ENCODE results near the gene AFDN.
"Not testable (repeated sequence)": the region's sequence is repeated elsewhere in the genome, so short reads cannot be mapped to it uniquely, and the experiment has no call there.

The AFDN gene

DNA sequence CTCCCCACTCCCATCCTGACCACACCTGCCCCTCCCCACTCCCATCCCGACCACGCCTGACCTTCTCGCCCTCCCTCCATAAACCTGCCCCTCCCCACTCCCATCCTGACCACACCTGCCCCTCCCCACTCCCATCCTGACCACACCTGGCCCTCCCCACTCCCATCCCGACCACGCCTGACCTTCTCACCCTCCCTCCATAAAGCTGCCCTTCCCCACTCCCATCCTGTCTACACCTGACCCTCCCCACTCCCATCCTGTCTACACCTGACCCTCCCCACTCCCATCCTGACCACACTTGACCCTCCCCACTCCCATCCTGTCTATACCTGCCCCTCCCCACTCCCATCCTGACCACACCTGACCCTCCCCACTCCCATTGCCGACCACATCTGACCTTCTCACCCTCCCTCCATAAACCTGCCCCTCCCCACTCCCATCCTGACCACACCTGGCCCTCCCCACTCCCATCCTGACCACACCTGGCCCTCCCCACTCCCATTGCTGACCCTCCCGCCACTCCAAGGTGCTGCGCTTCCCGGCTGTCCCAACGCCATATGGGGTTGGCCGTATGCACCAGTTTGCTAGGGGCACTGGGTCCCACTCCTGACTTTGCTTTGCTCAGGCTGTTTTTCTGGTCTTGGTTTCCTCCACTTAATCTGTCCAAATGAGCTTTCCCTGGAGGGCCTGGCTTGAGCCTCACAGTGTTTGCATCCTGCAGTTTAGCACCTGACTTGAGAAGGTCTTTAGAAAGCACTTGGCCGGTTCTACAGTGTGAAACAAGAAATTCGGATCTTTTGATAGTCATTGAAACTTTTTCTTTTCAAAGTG lies 173.7 kb downstream of the AFDN start:
- no peak for DNase-seq (ENCODE audit: low read depth in 3 of 3)

GRCh38 chr6:168001029-168001332 lies 174.3 kb downstream of the AFDN start:
- DNase-seq (ENCODE audit: low read depth in 3 of 3) = no peak

GRCh38 chr6:168001514-168001913 lies 174.8 kb downstream of the AFDN start:
- DNase-seq (ENCODE audit: low read depth in 3 of 3) = not testable (repeated sequence)

GRCh38 chr6:168002804-168003203 lies 176.1 kb downstream of the AFDN start:
- no peak for DNase-seq (ENCODE audit: low read depth in 3 of 3)

- DNase-seq (ENCODE audit: low read depth in 3 of 3) = no peak
Observed at GRCh38 chr6:168004023-168004422, 177.3 kb downstream of the AFDN start.

- no peak for DNase-seq (ENCODE audit: low read depth in 3 of 3)
Observed at GRCh38 chr6:168004945-168005344, 178.2 kb downstream of the AFDN start.

DNA sequence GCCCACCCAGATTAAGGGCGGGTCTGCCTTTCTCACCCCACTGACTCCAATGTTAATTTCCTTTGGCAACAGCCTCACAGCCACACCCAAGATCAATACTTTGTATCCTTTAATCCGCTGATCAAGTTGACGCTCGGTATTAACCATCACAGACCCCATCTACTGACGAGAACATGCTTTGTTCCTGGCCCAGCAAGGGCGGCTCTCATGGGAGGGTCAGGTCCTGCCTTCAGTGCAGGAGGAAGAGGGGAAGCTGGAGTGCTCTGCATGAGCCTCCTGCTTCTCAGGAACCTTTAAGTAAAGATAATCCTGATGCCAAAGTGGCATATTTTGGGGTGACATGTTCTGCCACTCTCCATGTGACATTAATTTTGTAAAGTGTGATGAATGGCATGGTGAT lies 179.1 kb downstream of the AFDN start:
- no peak for DNase-seq (ENCODE audit: low read depth in 3 of 3)

DNA sequence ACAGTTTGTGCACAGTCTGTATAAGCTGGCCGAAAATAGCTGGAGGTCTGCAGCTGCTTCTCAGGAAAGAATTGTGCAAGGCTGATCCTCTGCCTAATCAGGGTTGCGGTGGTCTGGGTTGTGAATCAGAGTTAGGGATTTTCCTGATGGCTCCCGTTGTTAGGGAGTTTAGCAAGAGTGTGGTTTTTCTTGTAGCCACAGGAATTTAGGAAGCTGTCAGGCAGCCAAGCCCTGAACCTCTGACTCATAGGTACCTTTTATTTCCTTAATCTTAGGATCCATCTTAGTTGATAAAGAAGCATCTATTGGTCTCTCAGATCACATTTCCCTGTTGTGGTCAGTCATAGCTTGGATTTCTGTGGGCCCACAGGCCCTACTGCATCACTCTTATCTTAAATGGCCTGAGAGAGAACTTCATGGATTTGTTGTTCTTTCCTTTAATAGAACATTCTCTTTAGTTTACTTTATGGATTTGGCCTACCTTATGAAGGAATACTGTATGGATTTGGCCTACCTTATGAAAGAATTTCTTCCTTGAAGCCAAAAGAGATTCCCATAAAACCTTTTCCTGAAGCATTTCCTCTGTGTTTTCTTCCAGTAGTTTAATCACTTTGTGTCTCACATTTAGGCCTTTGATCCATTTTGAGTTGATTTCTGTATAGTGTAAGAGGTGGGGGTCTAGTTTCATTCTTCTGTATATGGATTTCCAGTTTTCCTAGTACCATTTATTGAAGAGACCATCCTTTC lies 181.1 kb downstream of the AFDN start:
- no peak for DNase-seq (ENCODE audit: low read depth in 3 of 3)

- DNase-seq (ENCODE audit: low read depth in 3 of 3) = no peak
Observed at GRCh38 chr6:168009331-168009730, 182.6 kb downstream of the AFDN start.

DNA sequence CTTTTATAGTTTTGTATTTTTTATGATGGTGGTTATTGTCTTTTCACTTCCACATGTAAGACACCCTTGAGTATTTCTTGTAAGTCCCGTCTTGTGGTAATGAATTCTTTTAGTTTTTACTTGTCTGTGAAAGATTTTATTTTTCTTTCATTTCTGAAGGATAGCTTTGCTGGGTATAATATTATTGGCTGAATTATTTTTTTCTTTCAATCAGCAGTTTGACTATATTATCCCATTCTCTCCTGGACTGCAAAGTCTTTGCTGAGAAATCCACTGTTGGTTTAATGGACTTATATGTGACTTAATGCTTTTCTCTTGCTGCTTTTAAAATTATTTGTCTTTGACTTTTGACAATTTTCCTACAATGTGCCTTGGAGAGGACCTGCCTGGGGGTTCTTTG lies 184.6 kb downstream of the AFDN start:
- no peak for DNase-seq (ENCODE audit: low read depth in 3 of 3)

DNA sequence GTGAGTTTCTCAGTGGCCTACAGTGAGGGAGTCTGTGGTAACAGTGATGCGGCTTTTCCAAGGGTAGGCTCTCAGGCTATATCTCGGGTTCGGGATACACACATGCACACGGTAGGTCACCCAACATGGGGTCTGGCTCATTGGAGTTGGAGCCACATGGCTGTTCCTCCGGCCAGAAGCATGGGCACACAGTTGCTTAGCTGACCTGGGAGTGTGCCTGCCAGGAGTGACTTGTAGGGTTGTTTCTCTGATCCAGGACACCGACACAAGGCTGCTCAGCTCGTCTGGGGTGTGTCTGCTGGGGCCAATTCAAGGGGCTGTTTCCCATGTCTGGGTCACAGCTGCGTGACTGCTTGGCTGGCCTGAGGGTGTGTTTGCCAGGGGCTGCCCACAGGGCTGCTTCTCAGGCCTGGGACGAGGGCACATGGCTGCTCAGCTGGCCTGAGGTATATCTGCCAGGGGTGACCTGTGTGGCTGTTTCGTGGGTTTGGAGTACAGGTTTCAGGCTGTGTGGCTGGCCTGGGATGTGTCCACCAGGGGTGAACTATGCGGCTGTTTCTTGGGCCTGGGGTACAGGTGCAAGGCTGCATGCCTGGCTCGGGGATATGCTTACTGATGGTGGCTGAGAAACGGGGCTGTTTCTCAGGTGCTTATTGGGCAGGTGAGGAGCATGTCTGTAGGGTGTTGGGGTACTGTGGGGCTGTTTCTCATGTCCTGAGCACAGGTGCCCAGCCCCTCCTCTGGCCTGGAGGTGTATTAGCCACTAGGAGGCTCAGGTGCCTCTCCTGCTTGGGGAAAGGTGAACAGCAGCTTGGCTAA lies 185.9 kb downstream of the AFDN start:
- no peak for DNase-seq (ENCODE audit: low read depth in 3 of 3)

DNA sequence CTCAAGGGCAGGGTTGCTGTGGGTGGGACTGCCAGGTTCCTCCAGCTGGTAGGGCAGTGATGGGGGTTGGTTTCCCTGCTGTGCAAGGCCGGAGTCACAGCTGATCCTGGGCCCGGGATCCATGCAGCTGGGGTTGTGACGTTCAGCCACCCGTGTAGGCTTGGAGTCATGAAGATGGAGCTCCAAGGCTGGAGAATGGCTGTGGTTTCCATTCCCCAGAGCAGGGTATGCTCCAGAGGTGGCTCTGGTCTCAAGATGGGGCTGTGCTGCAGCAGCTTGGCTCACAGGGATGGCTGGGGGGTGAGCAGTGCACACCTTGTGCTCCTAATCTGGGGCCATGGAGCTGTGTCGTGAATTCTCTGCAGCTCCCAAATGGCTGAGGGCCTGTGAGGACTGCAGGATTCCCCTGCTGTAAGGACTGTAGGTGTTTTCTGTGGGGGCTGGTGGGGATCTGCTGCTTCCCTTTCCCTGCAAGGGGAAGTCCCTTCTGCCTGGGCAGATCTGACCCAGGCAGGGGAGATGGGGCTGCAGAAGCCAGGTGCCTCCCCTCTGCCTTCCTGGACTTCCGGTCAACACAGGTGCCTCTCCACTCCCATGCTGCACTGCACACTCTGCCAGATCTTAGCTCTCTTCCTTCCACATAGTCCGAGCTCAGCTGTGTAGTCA lies 186.7 kb downstream of the AFDN start:
- no peak for DNase-seq (ENCODE audit: low read depth in 3 of 3)

DNA sequence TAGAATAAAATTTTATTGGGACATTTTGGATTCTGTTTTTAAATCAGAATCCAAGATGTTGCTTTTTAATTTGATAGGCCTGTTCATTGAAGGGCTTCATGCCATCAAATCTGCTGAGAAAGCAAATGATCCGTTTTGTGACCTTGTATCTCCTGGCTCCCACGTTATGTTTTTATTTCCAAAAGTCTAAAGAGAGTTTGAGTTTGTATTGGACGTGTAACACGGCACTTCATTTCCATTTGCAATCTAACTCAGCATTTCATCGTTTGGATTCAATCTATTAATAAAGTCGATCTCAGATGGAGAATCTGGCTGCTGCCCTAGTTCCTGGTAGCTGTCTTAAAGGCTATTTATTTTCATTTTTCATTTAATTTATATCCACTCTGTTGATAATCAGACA lies 187.7 kb downstream of the AFDN start:
- no peak for DNase-seq (ENCODE audit: low read depth in 3 of 3)

- no peak for DNase-seq (ENCODE audit: low read depth in 3 of 3)
Observed at GRCh38 chr6:168015009-168015408, 188.3 kb downstream of the AFDN start.

- DNase-seq (ENCODE audit: low read depth in 3 of 3) = no peak
Observed at GRCh38 chr6:168015482-168016175, 188.9 kb downstream of the AFDN start.

DNA sequence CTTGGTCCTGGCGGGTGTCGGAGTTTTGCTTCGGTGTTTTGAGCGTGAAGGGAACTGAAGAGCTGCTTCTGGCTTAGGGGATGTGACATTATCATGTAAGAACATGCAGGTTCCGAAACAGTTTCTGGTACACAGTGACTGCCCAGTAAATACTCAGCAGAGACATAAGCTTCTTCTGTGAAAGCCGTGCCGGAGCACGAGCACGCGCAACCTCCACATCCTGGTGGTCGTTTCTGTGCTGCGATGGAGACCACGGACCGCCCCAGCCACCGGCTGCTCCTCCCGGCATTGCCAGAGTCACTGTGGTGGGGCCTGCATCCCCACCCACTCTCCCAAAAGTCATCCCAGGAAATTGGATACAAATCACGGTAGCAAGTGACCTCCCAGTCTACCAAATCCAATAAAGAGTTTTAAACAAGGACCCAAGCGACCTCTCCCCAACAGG lies 189.5 kb downstream of the AFDN start:
- no peak for DNase-seq (ENCODE audit: low read depth in 3 of 3)

- DNase-seq (ENCODE audit: low read depth in 3 of 3) = no peak
Observed at GRCh38 chr6:168016721-168017525, 190.2 kb downstream of the AFDN start.

- no peak for DNase-seq (ENCODE audit: low read depth in 3 of 3)
Observed at GRCh38 chr6:168017629-168018028, 190.9 kb downstream of the AFDN start.

GRCh38 chr6:168018664-168019063 lies 192.0 kb downstream of the AFDN start:
- DNase-seq (ENCODE audit: low read depth in 3 of 3) = no peak

DNA sequence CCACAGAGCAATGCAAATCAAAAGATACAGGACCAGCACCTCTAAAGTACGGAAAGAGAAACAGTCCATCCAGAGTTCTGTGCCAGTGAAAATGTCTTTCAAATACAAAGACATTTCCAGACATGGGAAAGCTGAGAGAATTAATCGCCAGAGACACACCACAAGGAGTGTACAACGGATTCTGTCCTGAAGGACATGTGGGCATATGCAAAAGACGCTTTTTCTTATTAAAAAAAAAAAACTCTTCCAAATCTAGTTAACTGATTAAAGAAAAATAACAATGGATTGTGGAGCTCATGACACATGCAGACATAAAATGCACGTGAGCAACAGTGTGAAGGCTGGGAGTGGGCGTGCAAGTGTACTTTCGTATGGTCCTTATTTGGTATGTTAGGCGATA lies 193.5 kb downstream of the AFDN start:
- no peak for DNase-seq (ENCODE audit: low read depth in 3 of 3)
